ENCODE data around the gene PACRG. TPM values are rescaled to one million over a fixed set of nuclear protein-coding genes. Genes with fewer than 3 reads are reported as not detected.

The PACRG gene
- total and polyA plus RNA-seq, 2 donors from 2014 or later = 7.4 to 20.0 TPM

DNA sequence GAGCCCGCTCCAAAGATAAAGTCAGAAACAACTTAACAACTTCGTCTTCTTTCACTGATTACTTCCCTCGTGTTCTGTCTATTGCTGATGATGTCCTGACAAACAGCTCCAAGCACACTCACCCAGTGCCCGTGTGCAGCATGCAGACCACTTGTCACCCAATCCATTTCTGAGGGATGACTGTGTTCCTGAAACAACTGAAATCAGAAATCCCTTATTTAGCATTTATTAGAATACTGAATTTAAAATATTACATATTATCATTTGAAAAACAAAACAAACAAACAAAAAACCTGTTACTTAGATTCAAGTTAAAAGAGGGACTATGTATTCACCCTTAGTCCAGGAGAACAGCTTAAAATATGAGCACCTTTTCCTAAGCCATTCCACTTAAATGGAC lies 463.0 kb downstream of the PACRG start:
- Histone ChIP-seq H3K36me3 (ENCODE audit: control insufficient read depth in 2 of 3, insufficient read depth in 3 of 3, low read length in 3 of 3) (no peaks in the 10 kb centered on the region), H3K9ac (ENCODE audit: low read length in 3 of 3) (no peak overlapping the region), H3K27me3 (ENCODE audit: control insufficient read depth, insufficient read depth, low read length) (no peaks in the 10 kb centered on the region), H3K4me1 (ENCODE audit: control insufficient read depth in 2 of 3, insufficient read depth in 2 of 3, low read depth in 1 of 3, low read length in 3 of 3) (no peaks in the 10 kb centered on the region), H3K27ac (ENCODE audit: low read depth in 2 of 2, low read length in 2 of 2) (no peak overlapping the region), H3K9me3 (ENCODE audit: control insufficient read depth in 2 of 3, insufficient read depth in 1 of 3, low read length in 3 of 3) (no peaks in the 10 kb centered on the region), H3K4me3 (ENCODE audit: low read length in 3 of 3) (no peak overlapping the region)
- FAIRE-seq (no peak), DNase-seq (no peak)
- intact Hi-C loops (cut with DNase I) = no loop called here
- TF ChIP-seq, protein P1, sequence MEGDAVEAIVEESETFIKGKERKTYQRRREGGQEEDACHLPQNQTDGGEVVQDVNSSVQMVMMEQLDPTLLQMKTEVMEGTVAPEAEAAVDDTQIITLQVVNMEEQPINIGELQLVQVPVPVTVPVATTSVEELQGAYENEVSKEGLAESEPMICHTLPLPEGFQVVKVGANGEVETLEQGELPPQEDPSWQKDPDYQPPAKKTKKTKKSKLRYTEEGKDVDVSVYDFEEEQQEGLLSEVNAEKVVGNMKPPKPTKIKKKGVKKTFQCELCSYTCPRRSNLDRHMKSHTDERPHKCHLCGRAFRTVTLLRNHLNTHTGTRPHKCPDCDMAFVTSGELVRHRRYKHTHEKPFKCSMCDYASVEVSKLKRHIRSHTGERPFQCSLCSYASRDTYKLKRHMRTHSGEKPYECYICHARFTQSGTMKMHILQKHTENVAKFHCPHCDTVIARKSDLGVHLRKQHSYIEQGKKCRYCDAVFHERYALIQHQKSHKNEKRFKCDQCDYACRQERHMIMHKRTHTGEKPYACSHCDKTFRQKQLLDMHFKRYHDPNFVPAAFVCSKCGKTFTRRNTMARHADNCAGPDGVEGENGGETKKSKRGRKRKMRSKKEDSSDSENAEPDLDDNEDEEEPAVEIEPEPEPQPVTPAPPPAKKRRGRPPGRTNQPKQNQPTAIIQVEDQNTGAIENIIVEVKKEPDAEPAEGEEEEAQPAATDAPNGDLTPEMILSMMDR (IDR thresholded peaks at IDR 0.05; ENCODE audit: borderline replicate concordance, extremely low read depth, insufficient read depth) = no peak

DNA sequence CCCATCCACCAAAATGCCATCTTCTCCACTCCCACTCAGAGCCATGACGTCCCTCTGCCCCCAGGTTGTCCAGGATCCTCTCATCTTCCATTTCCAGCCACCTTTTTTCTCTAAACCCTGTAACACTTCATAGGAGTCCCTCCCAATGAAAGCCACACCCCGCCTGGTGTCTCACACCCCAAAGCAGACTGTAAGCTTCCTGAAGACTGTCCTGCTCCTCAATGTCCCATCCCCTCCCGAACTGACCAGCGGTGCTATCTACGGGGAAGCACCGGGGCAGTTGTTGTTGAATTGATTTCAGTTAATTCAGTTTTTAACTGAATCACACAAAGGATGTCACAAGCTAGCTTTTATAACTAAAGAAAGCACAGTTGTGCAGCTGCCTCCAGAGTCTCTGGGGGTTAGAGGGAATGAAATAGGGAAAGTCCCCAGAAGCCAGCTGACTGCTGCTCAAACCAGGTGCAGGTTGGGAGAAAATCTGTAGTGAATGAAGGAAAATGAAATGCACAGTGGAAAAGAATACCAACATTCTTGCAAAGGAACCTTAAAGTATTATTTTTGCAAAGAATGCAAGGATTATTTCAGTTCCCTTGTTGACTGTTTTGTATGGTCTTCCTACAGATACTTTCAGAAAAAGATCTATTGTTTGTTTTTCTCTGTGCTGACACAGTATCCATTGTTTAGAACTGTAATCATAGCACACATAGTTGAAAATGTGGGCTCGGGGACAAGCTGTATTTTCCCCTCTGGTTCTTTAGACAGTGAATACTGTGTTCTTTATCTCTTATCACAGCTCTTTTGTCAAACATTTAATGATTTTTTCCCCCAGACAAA lies 464.1 kb downstream of the PACRG start:
- H3K9me3 ChIP-seq (ENCODE audit: control insufficient read depth in 2 of 3, insufficient read depth in 1 of 3, low read length in 3 of 3) = no peaks in the 10 kb centered on the region
- intact Hi-C loops (cut with DNase I) = no loop called here
- H3K36me3 ChIP-seq (ENCODE audit: control insufficient read depth in 2 of 3, insufficient read depth in 3 of 3, low read length in 3 of 3) = no peaks in the 10 kb centered on the region
- no peaks in the 10 kb centered on the region for H3K4me1 ChIP-seq (ENCODE audit: control insufficient read depth in 2 of 3, insufficient read depth in 2 of 3, low read depth in 1 of 3, low read length in 3 of 3)
- TF ChIP-seq, protein P1 (IDR thresholded peaks at IDR 0.05; ENCODE audit: borderline replicate concordance, extremely low read depth, insufficient read depth) = no peak
- H3K27ac ChIP-seq (ENCODE audit: low read depth in 2 of 2, low read length in 2 of 2) = no peak overlapping the region
- no peaks in the 10 kb centered on the region for H3K27me3 ChIP-seq (ENCODE audit: control insufficient read depth, insufficient read depth, low read length)
- DNase-seq (no peak), FAIRE-seq (no peak)
- no peak overlapping the region for H3K9ac ChIP-seq (ENCODE audit: low read length in 3 of 3)
- no peak overlapping the region for H3K4me3 ChIP-seq (ENCODE audit: low read length in 3 of 3)

DNA sequence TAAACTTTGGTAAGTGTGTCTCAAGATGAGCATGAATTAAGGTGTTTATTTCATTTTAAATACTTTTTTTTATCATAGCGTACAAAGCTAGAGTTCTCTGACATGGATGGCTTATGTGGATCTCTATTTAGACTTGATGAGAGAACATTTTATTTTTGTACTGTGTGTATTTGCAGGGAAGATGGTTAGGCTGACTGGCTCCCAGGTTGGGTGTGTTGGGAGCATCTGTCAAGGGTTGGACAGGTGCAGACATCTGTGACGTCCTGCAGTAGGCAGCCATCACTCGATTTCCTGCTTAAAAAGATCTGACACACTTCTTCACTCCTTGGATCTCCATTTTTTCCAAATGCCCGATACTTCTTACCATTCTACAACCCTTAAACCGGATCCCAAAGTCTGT lies 464.8 kb downstream of the PACRG start:
- H3K9ac ChIP-seq (ENCODE audit: low read length in 3 of 3) = no peak overlapping the region
- TF ChIP-seq, protein P1 (IDR thresholded peaks at IDR 0.05; ENCODE audit: borderline replicate concordance, extremely low read depth, insufficient read depth) = no peak
- intact Hi-C loops (cut with DNase I) = no loop called here
- no peak overlapping the region for H3K4me3 ChIP-seq (ENCODE audit: low read length in 3 of 3)
- no peaks in the 10 kb centered on the region for H3K36me3 ChIP-seq (ENCODE audit: control insufficient read depth in 2 of 3, insufficient read depth in 3 of 3, low read length in 3 of 3)
- H3K27ac ChIP-seq (ENCODE audit: low read depth in 2 of 2, low read length in 2 of 2) = no peak overlapping the region
- H3K27me3 ChIP-seq (ENCODE audit: control insufficient read depth, insufficient read depth, low read length) = no peaks in the 10 kb centered on the region
- no peaks in the 10 kb centered on the region for H3K4me1 ChIP-seq (ENCODE audit: control insufficient read depth in 2 of 3, insufficient read depth in 2 of 3, low read depth in 1 of 3, low read length in 3 of 3)
- DNase-seq (no peak), FAIRE-seq (no peak)
- no peaks in the 10 kb centered on the region for H3K9me3 ChIP-seq (ENCODE audit: control insufficient read depth in 2 of 3, insufficient read depth in 1 of 3, low read length in 3 of 3)

Measured in kidney (tissue), 14 donors.